HG02938 (cell line): Measurements from ENCODE around the gene ATP2C2.

ENCODE experiments used
- ATAC-seq: cut with Tn5 transposase; IDR thresholded peaks from one replicate; pipeline ENCODE4 v1.9.1; 2021; ENCODE audit warnings: mild to moderate bottlenecking, moderate library complexity; ENCODE audit not compliant: unreplicated experiment

Gene ATP2C2

DNA sequence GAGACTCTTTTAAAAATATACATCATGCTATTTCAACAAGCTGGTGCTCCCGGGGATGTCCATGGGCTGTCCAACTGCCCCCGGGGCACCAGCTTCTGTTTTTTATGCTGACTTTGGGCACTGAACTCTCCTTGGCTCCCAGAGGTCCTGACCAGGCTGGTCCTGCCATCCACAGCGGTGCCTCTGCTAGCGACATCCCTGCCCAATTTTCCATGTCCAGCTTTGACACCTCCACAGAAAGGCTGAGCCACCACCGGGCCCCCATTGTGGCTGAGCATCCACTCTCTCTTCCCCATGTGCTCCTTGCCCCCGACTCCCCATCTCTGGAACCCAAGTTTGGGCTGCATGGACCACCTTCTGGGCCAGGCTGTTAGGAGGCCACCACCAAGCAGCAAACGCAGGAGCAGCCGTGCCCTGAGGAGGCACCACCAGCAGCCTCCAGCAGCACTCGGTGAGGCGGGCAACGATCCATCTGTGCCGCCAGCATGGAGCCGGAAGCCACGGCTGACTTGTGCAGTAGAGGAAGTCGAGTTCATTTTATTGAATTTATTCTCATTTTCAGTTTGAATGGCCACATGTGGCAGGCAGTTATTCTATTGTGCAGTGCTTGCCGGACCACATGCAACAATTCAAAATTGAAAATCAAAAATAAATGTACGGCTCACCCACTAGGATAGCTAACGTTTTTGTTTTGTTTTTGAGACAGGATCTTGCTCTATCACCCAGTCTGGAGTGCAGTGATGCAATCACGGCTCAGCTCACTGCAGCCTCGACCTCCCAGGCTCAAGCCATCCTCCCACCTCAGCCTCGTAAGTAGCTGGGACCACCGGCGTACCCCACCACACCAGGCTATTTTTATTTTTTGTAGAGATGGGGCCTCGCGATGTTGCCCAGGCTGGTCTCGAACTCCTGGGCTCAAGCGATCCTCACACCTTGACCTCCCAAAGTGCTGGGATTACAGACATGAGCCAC is 139.0 kb downstream of the ATP2C2 start:
- no peak for ATAC-seq

- ATAC-seq: no peak
Observed at GRCh38 chr16:84508502-84508901, 140.2 kb downstream of the ATP2C2 start.

GRCh38 chr16:84509032-84509950 is 141.0 kb downstream of the ATP2C2 start:
- no peak for ATAC-seq

DNA sequence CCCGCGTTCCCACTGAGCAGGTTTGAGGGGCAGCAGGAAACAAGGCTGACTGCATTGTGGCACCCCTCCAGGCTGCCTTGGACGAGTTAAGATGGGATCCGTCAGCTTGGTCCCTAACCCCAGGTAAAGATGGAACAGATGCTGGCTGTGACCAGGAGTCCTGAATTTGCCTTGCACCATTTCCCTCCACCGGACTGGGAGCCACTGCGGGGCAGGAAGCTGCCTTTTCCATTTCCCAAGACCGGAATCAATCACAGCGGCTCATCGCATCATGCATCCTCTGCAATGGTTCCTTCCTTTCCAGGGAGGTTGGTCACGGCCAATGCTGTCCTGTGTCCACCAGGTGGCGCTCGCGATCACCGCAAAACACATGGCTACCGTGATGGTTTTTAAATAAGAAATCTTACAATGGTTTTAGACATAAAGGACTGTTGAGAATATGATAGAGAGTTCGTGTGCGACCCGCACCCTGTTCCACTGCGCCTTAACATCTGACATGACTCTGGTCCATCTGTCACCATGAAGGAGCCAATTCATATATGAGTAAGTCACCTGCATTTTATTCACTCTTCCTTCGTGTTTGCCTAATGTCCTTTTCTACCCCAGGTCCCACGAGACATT is 143.0 kb downstream of the ATP2C2 start:
- no peak for ATAC-seq

GRCh38 chr16:84511831-84512230 is 143.5 kb downstream of the ATP2C2 start:
- ATAC-seq: no peak

DNA sequence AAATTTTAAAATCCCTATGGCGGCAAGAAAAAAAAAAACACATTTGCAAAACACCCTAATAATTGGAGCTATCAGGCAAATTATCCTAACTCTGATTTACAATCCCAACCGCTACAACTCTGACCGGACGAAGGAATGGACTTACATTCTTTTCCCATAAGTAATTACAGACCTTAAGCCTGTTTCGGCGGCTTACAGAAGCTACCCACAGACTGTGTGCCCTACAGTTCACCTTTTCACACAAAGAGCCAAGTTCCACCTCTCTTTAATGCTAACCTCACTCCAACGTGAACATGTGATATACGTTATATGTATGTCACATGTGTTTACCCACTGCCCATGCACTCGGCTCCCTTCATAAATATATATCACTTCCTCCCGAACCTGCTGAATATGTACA is 144.8 kb downstream of the ATP2C2 start:
- ATAC-seq: no peak

GRCh38 chr16:84513666-84514065 is 145.3 kb downstream of the ATP2C2 start:
- ATAC-seq: no peak
